Measurements from ENCODE around the gene LSG1. TPM values are rescaled to one million over a fixed set of nuclear protein-coding genes. Genes with fewer than 3 reads are reported as not detected.

LSG1 gene
- total and polyA plus RNA-seq, 2 donors (not counting 1 experiment from before 2014, with no cell fraction given) = 27.6 to 35.3 TPM

DNA sequence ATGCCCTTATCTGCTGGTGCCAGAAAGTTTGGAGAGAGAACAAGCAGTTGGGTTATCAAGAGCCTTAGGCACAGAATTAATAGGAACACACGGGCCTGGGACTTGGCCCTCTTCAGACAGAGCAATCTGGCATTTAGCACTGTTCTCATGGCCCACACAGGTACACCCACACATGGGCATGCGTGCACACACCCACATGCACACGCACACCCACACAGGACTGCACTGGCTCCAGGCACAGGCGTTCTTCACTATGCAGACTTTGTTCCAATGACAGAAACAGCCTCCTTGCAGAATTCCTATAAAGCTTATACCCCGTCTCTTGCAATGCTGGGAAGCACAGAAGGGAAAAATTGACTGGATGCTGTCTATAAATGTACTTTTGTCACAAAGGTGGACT, 75.1 kb downstream of the LSG1 start:
- no peak overlapping the region for H3K27ac ChIP-seq (ENCODE audit: insufficient read depth, low read length)
- H4K20me1 ChIP-seq (ENCODE audit: control insufficient read depth, extremely low read depth, insufficient read depth, low read length) = no peaks in the 10 kb centered on the region
- H2AFZ ChIP-seq (ENCODE audit: low read length) = no peak overlapping the region
- peaks cover 10% of the 10 kb centered on the region for H3K4me1 ChIP-seq (ENCODE audit: control insufficient read depth, extremely low read depth, insufficient read depth, low read length)
- H3K27me3 ChIP-seq (ENCODE audit: control insufficient read depth, insufficient read depth, low read length) = no peaks in the 10 kb centered on the region
- no peaks in the 10 kb centered on the region for H3K9me3 ChIP-seq (ENCODE audit: control insufficient read depth, insufficient read depth, low read depth, low read length)
- H3K9ac ChIP-seq (ENCODE audit: insufficient read depth, low read length) = no peak overlapping the region
- peaks cover 5% of the 10 kb centered on the region for H3K36me3 ChIP-seq (ENCODE audit: control insufficient read depth, insufficient read depth, low read length)
- TF ChIP-seq CTCF (conservative IDR thresholded peaks at IDR 0.05 in 1 of 2, IDR thresholded peaks at IDR 0.05 in 1 of 2; ENCODE audit: low read depth in 1 of 2, low read length in 2 of 2) (no peak), EZH2 (IDR thresholded peaks at IDR 0.05; ENCODE audit: low read length, missing control alignments) (no peak)
- no peak overlapping the region for H3K4me2 ChIP-seq (ENCODE audit: extremely low read depth, insufficient read depth, low read length)
- no peak overlapping the region for H3K4me3 ChIP-seq (replicated peaks in 1 of 4; ENCODE audit: control extremely low read depth in 1 of 4, insufficient read depth in 1 of 4, low read depth in 3 of 4, low read length in 4 of 4)
- DNase-seq (ENCODE audit: low read depth in 2 of 2) = no peak
- H3K79me2 ChIP-seq (ENCODE audit: control insufficient read depth, insufficient read depth, low read length) = no peaks in the 10 kb centered on the region

DNA sequence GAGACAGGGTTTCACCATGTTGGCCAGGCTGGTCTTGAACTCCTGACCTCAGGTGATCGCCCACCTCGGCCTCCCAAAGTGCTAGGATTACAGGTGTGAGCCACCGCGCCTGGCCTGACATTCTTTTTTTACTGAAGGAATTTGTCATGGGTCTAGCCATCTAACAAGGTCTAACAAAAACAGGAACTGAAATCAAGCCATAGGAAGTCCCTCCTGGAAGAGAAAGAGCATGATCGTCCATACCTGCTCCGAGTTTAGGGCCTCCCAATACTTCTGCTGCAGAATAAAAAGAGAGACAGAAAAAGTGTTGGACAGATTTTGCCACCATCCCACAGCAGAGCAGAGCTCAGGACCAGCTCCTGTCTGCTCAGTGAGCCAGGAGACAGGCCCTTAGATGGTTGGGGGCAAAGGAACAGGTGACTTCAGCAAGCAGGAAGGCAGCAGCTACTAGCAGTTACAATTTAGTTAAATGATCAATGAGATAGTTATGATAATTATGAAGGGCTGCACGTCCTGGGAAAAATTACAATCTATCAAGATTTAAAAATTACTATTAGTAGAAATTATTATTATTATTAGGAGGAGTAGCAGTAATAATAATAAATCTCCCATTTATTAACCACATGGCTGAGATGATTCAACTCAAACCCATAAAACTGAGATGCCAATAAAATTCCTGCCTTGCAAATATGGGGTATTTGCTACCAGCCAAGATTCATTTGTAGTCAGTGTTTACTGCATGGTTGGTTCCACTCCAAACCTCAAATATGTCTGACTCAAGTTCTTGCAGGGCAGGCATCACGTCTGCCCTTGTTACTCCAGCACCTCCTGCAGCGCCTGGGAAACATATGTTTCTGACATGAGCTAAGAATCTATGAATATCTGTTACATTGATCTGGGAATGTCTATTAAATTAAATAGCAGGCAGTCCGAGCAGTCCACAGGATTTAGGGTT, 78.9 kb downstream of the LSG1 start:
- Histone ChIP-seq H3K79me2 (ENCODE audit: control insufficient read depth, insufficient read depth, low read length) (no peaks in the 10 kb centered on the region), H3K4me3 (replicated peaks in 1 of 4; ENCODE audit: control extremely low read depth in 1 of 4, insufficient read depth in 1 of 4, low read depth in 3 of 4, low read length in 4 of 4) (no peak overlapping the region), H4K20me1 (ENCODE audit: control insufficient read depth, extremely low read depth, insufficient read depth, low read length) (no peaks in the 10 kb centered on the region), H2AFZ (ENCODE audit: low read length) (no peak overlapping the region), H3K9me3 (ENCODE audit: control insufficient read depth, insufficient read depth, low read depth, low read length) (no peaks in the 10 kb centered on the region), H3K4me1 (ENCODE audit: control insufficient read depth, extremely low read depth, insufficient read depth, low read length) (peaks cover 3% of the 10 kb centered on the region), H3K27ac (ENCODE audit: insufficient read depth, low read length) (peak overlapping the region; percentile 76), H3K4me2 (ENCODE audit: extremely low read depth, insufficient read depth, low read length) (peak overlapping the region; percentile 28), H3K27me3 (ENCODE audit: control insufficient read depth, insufficient read depth, low read length) (no peaks in the 10 kb centered on the region), H3K36me3 (ENCODE audit: control insufficient read depth, insufficient read depth, low read length) (peaks cover 10% of the 10 kb centered on the region), H3K9ac (ENCODE audit: insufficient read depth, low read length) (no peak overlapping the region)
- DNase-seq (ENCODE audit: low read depth in 2 of 2) = peak; percentile 100
- TF ChIP-seq CTCF (conservative IDR thresholded peaks at IDR 0.05 in 1 of 2, IDR thresholded peaks at IDR 0.05 in 1 of 2; ENCODE audit: low read depth in 1 of 2, low read length in 2 of 2) = no peak
- TF ChIP-seq EZH2 (IDR thresholded peaks at IDR 0.05; ENCODE audit: low read length, missing control alignments) = no peak

Other genes starting within 250 kb of the LSG1 start
- 193 and 222 TPM in 2 replicates for gene ATP13A3, start 185.2 kb downstream of the LSG1 start, total RNA-seq
- gene ATP13A3, start 185.2 kb downstream of the LSG1 start, polyA plus RNA-seq = 169 and 285 TPM in 2 replicates
- 9.2 and 14.9 TPM in 2 replicates for gene TMEM44, start 38.8 kb downstream of the LSG1 start, total RNA-seq
- 10.8 and 11.0 TPM in 2 replicates for gene TMEM44, start 38.8 kb downstream of the LSG1 start, polyA plus RNA-seq
- 7.2 and 8.8 TPM in 2 replicates for gene FAM43A, start 13.7 kb upstream of the LSG1 start, total RNA-seq
- 3.2 and 6.7 TPM in 2 replicates for gene FAM43A, start 13.7 kb upstream of the LSG1 start, polyA plus RNA-seq